Upper lobe of left lung (tissue), 4 donors: ENCODE data around the gene B3GNT5.

Experiments
- CTCF ChIP-seq, 6 experiments: fragments of 450-650 bp in 4 of 6; fragments of 200-600 bp in 2 of 6; sonication (generic) in 2 of 6; IDR thresholded peaks; one replicate each; pipeline ENCODE4 v1.5.1; 2016 to 2019; ENCODE audit warnings: antibody characterized with exemption in 6 of 6
- EP300 ChIP-seq, 4 donors: sonication (generic); formaldehyde crosslinking; IDR thresholded peaks; one replicate each; pipeline ENCODE4 v1.5.1; 2017; ENCODE audit warnings: antibody characterized with exemption in 4 of 4, control low read depth in 2 of 4
- POLR2AphosphoS5 ChIP-seq, 2 donors: sonication (generic); formaldehyde crosslinking; IDR thresholded peaks; one replicate each; pipeline ENCODE4 v1.5.1; 2017; ENCODE audit warnings: antibody characterized with exemption in 2 of 2

- TF ChIP-seq CTCF (IDR thresholded peaks at IDR 0.05) (no peak), POLR2AphosphoS5 (IDR thresholded peaks at IDR 0.05) (peak; percentile 90 to 93), EP300 (IDR thresholded peaks at IDR 0.05) (peak in 1 of 4 donors; percentile 90)
Observed at GRCh38 chr3:183285828-183286457, 32.9 kb downstream of the B3GNT5 start.
